Measurements from ENCODE around the gene CD163.
"Not testable (repeated sequence)": the region's sequence is repeated elsewhere in the genome, so short reads cannot be mapped to it uniquely, and the experiment has no call there.

The CD163 gene

GRCh38 chr12:7503686-7504415 lies at the start of gene CD163:
Gene CD163 (minus strand): TSS chr12:7503777. CDS start chr12:7503690, 87 bp downstream.
- FAIRE-seq = no peak

- no peak for FAIRE-seq
Observed at GRCh38 chr12:7542813-7543212, 39.2 kb upstream of the CD163 start.

- no peak for FAIRE-seq
Observed at GRCh38 chr12:7542046-7542445, 38.5 kb upstream of the CD163 start.

GRCh38 chr12:7514416-7514815 lies 10.8 kb upstream of the CD163 start:
- FAIRE-seq = no peak

DNA sequence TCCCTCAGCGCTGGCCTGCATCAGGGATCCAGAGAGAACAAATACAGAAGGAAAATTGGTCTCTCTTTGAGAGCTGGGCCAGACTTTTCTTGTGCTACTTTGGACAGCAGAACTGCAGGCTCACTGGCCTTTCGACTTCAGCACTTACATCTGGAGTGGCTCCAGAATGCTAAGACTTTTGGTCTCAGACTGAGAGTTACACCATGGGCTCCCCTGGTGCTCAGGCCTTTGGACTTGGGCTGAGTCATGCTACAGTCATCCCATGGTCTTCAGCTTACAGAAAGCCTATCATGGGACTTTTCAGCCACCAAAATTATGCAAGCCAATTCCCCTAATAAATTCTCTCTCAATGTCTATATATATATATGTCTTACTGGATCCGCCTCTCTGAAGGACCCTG lies 9.0 kb upstream of the CD163 start:
- FAIRE-seq = no peak

DNA sequence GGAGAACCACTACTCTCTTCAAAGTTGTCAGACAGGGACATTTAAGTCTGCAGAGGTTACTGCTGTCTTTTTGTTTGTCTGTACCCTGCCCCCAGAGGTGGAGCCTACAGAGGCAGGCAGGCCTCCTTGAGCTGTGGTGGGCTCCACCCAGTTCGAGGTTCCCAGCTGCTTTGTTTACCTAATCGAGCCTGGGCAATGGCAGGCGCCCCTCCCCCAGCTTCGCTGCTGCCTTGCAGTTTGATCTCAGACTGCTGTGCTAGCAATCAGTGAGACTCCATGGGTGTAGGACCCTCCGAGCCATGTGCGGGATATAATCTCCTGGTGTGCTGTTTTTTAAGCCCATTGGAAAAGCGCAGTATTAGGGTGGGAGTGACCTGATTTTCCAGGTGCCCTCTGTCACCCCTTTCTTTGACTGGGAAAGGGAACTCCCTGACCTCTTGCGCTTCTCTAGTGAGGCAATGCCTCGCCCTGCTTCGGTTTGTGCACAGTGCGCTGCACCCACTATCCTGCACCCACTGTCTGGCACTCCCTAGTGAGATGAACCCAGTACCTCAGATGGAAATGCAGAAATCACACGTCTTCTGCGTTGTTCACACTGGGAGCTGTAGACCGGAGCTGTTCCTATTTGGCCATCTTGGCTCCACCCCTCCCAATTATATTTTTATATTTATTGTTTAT lies 6.4 kb upstream of the CD163 start:
- FAIRE-seq = not testable (repeated sequence)

GRCh38 chr12:7502612-7503011 lies 965 bp downstream of the CD163 start:
- no peak for FAIRE-seq

DNA sequence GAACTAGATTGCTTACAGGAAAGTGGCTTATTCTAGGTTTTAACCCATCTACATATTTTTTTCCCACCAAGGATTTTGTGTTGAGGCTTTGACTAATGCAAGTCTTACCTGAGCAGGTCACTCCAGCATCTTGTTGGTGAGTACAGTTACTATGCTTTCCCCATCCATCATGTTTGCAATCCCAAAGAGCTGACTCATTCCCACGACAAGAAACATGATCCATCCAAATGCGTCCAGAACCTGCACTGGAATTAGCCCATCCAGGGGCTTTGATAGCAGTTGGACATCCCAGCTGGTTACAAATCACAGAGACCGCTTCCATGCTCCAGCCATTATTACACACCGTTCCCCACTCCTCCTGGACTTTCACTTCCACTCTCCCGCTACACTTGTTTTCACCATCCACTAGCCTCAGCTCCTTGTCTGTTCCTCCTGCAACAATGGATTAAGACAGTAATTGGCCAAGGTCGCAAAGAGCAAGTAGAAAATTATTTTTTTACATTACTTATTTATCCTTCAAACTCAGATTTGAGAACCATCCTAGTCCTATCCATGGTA lies 2.5 kb downstream of the CD163 start:
- no peak for FAIRE-seq

DNA sequence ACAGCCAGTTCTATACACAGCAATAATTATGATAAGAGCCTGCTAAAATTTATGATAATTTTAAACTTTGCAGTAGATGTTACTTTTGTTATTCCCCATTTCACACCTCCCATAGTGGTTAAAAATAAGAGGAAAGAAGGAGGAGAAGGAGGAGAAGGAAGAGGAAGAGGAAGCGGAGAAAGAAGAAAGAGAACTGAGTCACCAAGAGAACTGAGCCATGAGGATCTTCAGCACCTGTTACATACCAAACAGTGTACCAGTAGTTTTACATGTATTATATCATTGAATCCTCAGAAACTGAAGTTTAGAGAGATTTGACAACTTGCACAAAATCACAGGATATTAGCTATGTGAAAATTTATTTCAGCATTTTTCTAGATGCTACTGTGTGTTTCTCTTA lies 3.9 kb downstream of the CD163 start:
- no peak for FAIRE-seq

GRCh38 chr12:7498809-7499208 lies 4.8 kb downstream of the CD163 start:
- FAIRE-seq = no peak

DNA sequence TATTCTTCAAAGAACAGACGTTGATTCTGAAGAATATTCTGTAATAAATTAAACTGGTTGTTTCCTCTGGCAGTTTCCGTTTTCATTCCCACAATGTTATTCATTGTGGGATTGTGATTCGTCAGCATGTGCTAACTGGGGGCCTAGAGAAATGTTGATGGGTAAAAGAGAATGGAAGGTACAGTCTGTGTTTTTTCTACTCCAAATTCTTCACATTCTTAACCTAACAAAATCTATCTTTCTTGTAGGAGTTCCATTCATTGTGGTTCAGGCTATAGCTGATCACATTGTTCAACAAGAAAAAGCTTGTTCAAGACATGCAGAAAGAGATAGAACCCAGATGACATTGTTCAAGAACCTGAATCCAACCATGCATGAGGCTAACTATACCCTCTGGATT lies 5.9 kb downstream of the CD163 start:
- FAIRE-seq = no peak

- no peak for FAIRE-seq
Observed at GRCh38 chr12:7496451-7496850, 7.1 kb downstream of the CD163 start.

GRCh38 chr12:7495136-7495535 lies 8.4 kb downstream of the CD163 start:
- FAIRE-seq = no peak

- no peak for FAIRE-seq
Observed at GRCh38 chr12:7493006-7493405, 10.6 kb downstream of the CD163 start.

DNA sequence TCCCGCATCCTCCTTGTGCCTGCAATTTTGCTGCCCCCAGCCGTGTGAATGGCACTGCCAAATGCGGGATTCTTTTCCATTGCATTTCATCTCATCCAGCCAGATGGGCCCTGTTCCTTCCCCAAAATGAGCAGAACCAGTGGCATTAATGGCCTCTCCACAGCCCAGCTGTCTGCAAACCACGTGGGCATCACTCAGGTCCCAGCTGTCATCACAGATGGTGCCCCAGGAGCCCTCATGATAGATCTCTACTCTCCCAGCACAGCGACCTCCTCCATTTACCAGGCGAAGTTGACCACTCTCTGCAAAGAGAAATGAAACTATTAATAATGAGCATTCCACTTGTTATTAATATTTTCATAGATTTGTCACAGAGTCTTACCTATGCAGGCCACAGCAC lies 17.1 kb downstream of the CD163 start:
- FAIRE-seq = no peak

- FAIRE-seq = no peak
Observed at GRCh38 chr12:7485095-7485494, 18.5 kb downstream of the CD163 start.

DNA sequence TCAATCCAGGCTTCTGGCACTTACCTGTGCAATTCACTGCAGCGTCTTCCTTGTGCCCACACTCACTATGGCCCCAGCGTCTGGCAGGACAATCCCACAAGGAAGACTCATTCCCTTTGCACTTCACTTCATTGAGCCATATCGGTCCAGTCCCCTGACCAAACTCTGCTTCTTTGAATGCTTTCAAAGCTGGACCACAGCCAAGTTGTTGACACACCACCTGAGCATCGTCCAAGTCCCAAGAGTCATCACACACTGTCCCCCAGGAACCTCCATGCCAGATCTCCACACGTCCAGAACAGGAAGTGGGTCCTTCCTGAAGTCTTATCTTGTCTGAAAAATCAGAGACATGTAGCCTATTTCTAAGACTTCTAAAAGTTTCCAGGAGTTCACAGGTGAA lies 20.2 kb downstream of the CD163 start:
- no peak for FAIRE-seq

DNA sequence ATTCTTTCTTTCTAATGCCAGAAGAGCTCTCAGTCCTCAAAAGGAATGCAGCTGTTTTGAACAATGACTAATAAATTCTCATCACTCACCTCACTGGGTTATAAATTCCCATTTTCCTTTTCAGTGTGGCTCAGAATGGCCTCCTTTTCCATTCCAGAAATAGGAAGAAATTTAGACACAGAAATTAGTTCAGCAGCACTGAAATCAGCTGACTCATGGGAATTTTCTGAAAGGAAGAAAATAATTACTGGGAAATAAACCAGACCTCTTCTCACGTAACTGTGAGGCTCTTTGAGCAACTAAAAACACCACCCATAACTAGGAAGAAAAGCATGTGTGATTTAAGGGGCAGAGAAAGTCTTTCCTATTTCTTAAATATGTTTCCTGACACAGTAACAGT lies 23.8 kb downstream of the CD163 start:
- no peak for FAIRE-seq

- no peak for FAIRE-seq
Observed at GRCh38 chr12:7472060-7472459, 31.5 kb downstream of the CD163 start.

GRCh38 chr12:7460375-7461259 lies 43.0 kb downstream of the CD163 start:
- no peak for FAIRE-seq

DNA sequence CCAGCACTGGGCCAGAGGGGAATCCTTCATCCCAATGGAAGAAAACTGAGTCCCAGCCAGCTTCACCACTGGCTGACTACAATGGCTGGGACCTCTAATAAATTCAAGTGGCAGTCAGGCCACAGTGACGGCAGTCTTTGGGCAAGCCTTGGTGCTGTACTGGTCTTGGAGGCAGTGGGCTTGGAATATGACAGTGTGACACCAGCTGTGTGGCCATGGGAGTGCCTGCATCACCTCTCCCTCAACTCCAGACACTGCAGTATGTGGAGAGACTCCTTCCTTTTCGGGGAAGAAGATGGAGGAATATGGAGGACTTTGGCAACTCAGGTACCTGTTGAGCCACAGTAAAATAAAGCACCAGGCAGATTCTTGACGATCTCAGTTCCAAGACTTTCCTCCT lies 43.6 kb downstream of the CD163 start:
- no peak for FAIRE-seq

GRCh38 chr12:7451756-7452155 lies 51.8 kb downstream of the CD163 start:
- no peak for FAIRE-seq

- FAIRE-seq = no peak
Observed at GRCh38 chr12:7450667-7451066, 52.9 kb downstream of the CD163 start.

Data from colon (tissue), 2 donors.